HG03558 (cell line): ENCODE data around the gene ZNF304.
A peak's percentile ranks its signal among the peaks of the same experiment; 100 is the strongest.

ENCODE experiments used
- ATAC-seq: cut with Tn5 transposase; IDR thresholded peaks from one replicate; pipeline ENCODE4 v1.9.1; 2021; ENCODE audit warnings: moderate number of reproducible peaks; ENCODE audit not compliant: unreplicated experiment; ENCODE audit errors: extremely low read depth

The ZNF304 gene

DNA sequence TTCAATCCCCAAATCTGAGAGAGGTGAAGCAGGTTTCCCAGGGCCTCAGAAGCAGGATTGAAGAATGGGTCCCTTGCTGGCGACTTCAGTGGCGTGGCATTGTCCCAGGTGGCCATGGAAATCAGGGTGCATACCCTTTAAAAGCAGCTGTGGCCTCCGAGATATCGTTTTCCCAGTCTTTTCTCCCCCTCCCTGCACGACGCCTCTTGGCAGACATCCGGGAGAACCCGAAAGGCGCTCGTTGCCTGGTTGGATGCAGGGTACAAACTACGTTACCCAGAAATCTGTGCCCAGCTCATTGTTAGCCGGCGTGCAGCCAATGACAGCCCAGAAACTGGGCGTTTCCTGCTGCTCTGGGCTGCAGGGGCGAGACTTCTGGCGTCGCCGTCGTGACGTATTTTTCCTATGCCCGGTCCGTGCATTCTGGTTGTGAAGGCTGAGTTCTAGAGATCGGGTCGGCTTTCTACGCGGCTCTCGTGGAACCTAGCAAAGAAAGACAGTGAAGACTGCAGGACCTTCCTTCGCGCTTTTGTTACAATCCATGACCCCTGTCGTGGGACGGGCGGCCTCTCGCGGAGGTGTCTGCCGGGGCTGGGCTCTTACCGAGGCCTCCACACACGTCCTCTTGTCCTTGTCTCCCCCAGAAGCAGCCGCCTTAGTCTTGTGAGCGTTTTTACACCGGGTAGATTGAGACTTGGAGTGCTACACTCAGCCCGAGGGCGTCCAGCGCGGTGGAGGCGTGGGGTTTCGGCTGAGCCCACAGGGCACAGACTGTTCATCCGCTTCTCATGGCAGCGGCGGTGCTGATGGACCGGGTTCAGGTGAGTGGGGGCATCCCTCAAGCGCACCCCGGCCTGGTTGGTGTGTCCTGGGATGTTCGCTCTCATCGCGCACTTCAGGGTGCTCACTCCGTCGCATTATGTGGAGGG lies at the start of gene ZNF304:
Gene ZNF304 (plus strand): TSS at position 395 of the 929 bp plus-strand sequence. CDS start 394 bp downstream, at position 789.
- peak; percentile 91 for ATAC-seq

DNA sequence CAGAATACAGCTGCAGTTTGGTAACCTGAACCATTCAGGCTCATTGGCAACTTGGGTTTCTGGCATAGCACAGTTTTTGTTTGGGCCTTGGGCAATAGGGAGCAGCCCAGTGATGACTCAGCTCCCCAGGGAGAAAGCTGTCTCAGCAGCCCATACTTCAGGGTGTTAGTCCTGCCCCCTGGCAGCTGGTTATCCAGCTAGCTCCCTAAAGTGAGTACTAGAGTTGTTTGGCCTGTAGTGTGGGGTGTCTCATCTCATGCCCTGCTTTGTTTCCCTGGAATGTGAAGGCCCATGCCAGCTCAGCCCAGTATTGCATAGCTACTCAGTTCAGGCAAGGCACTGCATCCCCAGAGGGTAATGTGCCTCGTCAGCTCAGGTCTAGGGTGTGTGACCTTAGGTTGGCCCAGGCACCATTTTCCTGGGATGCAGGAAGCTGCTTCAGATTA lies 49.0 kb upstream of the ZNF304 start:
- no peak for ATAC-seq

DNA sequence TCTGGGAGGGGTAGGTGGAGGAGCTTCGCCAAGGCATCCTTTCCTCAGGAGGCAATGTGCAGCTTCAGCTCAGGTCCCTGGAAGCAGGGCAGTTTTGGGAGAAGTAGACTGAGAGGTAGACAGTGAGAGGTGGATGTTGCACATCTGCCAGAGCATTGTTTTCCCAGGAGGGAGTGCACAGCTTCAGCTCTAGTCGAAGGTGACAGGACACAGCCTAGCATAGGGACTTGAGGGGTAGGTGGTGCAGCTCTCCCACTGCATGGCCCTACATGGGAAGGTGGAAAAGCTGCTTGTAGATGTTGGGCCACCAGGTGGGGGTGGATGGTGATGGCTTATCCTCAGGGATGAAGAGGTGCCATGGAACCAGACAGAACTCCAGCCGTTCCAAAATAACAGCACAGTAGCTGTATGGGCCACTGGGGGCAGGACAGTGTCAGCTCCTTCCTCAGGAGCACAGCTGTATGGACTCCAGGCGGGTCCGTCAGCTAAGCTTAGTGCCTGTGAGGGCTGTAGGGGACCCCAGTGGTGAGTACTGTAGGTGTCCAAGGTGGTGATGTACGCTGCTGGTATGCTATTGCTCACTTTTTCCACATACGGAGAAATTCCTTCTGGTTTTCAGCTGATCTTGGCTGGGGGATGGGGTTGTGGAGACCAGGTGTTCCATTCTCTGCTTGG lies 48.2 kb upstream of the ZNF304 start:
- no peak for ATAC-seq

DNA sequence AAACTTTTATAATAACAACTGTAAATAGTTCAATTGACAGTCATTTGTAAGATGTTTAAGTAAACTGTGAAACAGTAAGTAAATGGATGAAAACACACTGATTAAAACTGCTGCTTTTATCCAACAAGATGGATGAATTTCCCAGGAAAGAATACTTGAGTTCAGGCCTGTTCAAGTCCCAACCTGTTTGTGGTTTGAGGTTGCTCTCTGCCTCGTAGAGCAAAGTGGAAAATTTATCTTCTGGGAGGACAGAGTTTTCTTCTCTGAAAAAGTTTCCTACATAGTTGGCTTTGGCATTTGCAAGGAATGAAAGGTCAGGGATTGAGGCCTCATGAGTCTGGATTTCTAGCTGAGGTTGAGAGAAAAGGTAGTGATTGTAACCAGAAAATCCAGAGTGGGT lies 46.0 kb upstream of the ZNF304 start:
- no peak for ATAC-seq

DNA sequence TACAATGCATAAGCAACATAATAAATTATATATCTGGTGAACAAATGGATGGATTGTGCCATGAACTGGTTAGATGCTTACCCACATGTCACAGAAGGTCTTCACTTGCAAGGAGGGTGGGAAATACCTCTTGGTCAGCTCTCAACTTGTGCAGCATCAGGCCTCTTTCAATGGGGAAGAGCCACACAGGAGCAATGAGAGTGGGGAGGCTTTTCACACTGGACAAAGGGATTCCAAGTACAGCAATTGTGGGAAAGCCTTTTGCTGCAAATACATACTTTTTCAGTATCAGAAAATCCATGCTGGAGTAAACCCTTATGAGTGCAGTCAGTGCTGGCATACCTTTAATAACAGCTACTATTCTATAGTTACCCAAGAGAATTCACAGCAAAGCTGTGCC lies 42.6 kb upstream of the ZNF304 start:
- no peak for ATAC-seq

DNA sequence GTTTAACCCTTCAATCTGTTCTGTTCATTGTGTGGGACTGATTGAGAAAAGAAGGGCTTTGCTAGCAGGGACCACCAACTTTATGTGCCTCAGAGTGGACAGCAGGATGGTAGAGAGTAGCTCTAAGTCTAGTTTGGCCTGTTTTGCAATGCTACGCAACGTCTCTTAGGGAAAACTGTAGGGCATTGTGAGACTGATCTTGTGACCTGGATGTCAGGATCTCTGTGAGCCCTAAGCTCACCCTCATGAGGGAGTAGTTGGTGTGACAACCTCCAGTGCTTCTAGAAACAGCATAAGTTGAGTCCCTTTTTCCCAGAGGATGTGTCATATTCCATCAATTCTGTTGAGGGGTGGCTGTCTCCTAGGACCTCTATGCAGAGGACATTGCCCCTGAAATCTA lies 40.3 kb upstream of the ZNF304 start:
- no peak for ATAC-seq

DNA sequence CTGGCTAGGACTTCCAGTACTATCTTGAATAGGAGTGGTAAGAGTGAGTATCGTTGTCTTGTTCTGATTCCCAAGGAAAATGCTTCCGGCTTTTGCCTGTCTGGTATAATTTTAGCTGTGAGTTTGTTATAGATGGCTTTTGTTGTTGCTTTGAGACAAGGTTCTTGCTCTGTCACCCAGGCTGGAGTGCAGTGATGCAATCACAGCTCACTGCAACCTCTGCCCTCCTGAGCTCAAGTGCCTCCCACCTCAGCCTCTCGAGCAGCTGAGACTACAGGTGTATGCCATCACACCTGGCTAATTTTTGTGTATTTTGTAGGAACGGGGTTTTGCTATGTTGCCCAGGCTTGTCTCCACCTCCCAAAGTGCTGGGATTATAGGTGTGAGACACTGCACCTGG lies 36.9 kb upstream of the ZNF304 start:
- ATAC-seq = no peak

DNA sequence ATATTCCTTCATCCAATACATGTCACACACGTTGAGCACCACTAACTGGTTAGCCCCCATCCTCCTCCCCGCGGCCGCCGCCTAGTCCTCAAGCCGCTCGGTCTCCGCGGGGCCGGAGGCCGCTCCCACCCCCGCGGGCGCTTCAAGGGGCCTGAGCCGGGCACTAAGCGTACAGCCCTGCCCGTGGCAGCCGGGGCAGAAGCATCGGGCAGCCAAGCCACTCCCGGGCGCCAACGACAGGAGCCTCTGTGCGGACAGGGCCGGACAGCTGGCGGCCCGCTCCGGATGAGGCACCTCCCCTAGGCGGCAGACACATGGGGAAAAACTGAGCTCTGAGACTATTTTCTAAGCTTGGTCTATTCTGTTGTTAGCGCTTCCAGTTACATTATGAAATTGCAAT lies 33.6 kb upstream of the ZNF304 start:
- ATAC-seq = no peak

DNA sequence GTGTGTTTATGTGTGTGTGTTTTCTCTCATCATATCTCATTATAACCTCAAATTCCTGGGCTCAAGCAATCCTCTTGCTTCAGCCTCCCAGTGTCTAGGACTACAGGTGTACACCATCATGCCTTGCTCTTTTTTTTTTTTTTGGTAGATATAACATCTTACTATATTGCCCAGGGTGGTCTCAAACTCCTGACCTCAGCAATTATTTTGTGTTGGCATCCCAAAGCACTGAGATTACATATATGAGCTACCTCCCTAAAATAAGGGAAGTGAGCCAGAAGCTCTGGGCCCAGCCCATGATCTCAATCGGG lies 31.2 kb upstream of the ZNF304 start:
- ATAC-seq = no peak

DNA sequence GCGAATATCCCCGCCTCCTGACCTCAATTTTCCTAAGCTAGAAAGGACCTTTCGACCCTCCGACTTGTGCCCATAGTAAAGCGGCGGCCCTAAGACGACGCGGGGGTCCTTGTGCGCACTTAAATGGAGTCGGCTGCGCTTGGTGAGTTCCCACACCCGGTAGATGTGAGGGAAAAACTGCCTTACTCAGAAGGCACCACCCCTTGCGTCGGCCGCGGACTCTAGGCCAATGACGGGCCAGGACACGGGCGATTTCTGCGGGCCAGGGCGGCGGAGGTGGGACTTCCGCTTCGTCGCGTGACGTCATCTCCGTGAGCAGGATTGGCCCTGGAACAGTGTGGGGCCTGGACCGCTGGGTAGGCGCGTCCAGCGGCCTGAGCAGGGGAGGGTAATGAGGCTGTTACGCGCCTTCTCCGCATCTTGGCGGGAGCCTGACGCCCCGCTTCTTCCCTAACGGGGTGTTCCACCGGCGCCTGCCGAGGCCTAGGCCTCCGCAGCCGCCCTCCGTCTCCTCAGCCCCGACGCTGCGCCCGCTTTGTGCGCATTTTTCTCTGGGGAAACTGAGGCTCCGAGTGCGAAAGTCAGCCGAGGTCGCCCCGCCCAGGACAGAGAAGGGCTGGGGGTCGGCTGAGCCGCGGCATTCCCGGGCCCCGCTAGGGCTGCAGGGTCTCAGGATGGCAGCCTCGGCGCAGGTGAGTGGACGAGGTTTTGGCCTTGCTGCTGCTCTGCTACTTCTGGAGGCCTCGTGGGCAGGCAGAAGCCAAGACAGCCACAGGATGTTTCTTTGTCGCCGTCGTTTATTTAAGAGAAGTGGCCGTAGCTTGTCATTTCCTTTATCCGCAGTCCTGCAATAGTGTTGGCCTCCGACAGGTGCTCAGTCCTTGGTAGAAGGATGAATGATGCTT lies 30.6 kb upstream of the ZNF304 start, which contains the start of gene ZNF543:
Gene ZNF543 (plus strand): TSS at position 293 of the 905 bp plus-strand sequence. CDS start 382 bp downstream, at position 675.
- peak; percentile 83 for ATAC-seq

DNA sequence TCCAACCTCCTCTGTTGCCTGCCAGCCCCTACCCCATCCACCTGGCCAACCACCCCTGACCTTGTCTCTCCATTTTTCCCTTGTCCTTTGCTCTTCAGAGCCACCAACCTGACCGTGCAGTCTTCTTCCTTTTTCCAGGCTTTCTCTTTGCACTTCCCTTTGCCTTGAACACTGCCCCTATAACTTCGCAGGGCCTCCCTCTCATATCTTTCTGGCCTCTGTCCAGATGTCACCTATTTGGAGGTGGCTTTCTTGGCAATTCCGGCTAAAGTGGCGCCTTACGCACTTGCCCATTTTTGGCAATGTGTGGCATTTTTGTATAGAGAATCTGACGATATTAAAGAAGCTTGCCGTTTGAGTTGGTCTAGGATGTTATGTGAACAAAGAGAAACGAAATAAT lies 30.0 kb upstream of the ZNF304 start:
- no peak for ATAC-seq

DNA sequence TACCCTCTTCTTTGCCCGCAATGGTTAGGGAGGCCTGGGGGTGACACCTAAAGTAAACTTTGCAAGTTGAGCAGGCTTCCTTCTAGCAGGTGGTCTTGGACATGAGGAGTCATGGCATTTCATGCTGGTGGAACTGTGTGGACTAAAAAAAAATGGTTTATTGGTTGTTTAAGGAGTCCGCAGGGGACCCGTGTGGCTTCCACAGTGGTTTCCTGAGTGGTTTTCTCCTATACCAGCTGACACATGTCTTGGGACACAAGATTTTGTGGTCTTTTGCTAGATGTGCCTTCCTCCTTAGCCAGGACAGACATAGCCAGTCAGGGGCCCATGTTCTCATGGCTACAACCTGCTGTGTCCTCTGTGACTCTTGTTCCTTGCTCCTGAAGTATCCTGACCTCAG lies 29.3 kb upstream of the ZNF304 start:
- no peak for ATAC-seq

DNA sequence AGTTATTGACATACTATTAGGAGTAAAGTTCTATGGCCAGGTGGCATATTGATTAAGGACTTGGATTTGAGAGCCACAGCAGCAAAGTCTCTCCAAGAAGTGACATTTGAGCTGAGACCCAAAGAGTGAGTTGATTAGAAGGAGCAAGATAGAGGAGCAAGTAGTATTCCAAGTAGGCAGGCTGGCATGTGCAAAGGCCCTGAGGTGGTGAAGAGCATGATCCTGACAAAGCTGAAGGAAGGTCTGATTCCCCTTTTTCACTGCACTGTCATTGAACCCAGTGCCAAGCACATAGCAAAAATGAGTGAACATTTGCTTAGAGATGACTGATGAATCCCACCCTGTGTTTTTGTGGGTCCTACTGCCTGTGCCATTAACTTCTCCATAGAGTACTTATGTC lies 26.1 kb upstream of the ZNF304 start:
- no peak for ATAC-seq

DNA sequence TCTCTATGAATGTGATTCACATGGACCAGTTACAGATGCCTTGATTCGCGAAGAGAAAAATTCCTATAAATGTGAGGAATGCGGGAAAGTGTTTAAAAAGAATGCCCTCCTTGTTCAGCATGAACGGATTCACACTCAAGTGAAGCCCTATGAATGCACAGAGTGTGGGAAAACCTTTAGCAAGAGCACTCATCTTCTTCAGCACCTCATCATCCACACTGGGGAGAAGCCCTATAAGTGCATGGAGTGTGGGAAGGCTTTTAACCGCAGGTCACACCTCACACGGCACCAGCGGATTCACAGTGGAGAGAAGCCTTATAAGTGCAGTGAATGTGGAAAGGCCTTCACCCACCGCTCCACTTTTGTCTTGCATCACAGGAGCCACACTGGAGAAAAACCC lies 23.1 kb upstream of the ZNF304 start:
- no peak for ATAC-seq

DNA sequence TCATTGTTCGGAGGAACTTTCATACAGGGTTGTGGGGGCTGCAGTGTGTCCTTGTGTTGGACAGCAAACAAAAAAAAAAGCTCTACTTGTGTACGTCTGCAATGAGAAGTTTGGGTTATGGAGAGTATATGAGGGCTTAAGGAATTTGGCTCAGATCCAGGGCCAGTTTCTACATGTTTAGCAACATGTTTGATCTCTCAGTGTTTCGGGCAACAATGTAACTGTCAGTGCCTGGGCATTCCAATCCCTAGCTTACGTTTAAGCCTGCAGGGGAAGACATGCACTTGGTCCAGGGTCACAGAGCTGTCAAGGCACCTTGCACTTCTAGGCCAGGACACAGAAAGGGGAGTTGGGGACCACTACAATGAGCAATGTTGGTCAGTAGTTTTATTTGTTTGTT lies 16.9 kb upstream of the ZNF304 start:
- ATAC-seq = no peak

DNA sequence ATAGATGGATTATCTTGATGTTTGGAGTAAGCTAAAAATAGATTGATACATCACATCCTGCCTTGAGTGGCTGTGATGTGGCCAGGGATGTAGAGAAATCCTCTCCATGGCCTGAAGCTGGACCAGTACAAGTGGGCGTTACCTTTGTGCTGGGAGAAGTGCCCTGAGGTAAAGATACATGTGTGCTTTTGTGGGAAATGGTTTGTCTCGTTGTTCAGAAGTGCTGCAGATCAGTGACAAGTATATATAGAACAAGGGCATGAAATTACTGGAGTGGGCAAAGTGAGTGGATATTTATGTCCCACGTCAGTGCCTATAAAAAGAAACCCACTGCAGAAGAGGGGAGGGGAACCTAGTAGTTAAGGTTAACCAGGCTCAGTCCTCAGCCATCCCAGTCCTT lies 12.2 kb upstream of the ZNF304 start:
- no peak for ATAC-seq

DNA sequence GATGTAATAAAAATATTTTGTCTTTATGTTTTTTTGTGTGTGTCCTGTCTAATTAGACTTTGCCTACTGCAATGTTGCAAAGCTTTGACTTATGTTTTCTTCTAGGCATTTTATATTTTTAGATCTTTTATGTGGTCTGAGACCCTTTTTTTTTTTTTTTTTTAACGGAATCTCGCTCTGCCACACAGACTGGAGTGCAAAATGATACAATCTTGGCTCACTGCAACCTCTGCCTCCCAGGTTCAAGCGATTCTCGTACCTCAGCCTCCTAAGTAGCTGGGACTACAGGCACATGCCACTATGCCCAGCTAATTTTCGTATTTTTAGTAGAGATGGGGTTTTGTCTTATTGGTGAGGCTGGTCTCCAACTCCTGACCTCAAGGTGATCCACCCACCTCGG lies 8.5 kb upstream of the ZNF304 start:
- ATAC-seq = no peak

DNA sequence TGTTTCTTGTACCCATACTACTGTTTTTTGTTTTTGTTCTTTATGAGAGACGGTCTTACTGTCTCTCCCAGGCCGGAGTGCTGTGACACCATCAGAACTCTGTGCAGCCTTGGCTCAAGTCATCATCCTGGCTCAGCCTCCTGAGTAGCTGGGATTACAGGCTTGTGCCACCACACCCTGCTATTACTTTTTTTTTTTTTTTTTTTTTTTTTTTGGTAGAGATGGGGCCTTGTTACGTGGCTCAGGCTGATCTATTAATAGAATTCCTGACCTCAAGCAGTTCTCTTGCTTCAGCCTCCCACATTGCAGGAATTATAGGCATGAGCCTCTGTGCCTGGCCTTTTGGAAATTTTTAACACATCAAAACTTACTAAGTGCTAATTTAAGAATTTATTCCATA lies 2.9 kb upstream of the ZNF304 start:
- no peak for ATAC-seq

DNA sequence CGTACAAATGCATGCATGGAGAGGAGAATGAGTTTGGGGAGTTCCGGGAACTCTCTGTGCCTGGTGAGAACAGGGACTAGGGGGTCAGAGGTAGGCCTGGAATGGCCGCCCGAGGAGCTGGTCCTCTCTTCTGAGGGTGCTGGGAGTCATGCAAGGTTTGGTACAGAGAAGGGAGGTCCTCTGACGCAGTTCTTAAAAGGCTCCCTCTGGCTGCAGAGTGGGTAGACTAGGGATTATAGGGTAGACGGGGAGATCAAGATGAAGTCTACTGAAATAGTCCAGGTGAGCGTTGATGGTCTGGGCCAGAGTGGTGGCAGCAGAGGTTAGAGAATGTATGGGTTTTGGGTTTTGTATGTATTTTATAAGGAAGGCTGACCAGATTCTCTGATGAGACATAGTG lies 796 bp downstream of the ZNF304 start:
- no peak for ATAC-seq

DNA sequence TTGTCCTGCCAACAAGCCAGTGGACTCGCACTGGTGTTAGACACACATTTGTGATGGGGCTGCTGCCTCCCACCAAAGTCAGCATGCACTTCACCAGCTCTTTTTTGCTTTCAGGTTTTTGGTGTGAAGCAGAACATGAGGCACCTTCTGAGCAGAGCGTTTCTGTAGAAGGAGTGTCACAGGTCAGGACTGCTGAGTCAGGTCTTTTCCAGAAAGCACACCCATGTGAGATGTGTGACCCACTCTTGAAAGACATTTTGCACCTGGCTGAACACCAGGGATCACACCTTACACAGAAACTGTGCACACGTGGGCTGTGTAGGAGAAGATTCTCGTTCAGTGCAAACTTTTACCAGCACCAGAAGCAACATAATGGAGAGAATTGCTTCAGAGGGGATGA lies 4.8 kb downstream of the ZNF304 start:
- no peak for ATAC-seq

DNA sequence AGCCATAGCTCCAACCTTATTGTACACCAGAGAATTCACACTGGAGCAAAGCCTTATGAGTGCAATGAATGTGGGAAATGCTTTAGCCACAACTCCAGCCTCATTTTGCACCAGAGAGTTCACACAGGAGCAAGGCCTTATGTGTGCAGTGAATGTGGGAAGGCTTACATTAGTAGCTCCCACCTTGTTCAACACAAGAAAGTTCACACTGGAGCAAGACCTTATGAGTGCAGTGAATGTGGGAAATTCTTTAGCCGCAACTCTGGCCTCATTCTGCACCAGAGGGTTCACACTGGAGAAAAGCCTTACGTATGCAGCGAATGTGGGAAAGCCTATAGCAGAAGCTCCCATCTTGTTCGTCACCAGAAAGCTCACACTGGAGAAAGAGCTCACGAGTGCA lies 6.3 kb downstream of the ZNF304 start:
- no peak for ATAC-seq
